HG03442 (cell line): ENCODE measurements around the gene TEKT4.
"Not testable (repeated sequence)": the region's sequence is repeated elsewhere in the genome, so short reads cannot be mapped to it uniquely, and the experiment has no call there.

Experiments
- ATAC-seq: cut with Tn5 transposase; IDR thresholded peaks from one replicate; pipeline ENCODE4 v1.9.1; 2021; ENCODE audit warnings: mild to moderate bottlenecking, moderate library complexity; ENCODE audit not compliant: unreplicated experiment

The TEKT4 gene

DNA sequence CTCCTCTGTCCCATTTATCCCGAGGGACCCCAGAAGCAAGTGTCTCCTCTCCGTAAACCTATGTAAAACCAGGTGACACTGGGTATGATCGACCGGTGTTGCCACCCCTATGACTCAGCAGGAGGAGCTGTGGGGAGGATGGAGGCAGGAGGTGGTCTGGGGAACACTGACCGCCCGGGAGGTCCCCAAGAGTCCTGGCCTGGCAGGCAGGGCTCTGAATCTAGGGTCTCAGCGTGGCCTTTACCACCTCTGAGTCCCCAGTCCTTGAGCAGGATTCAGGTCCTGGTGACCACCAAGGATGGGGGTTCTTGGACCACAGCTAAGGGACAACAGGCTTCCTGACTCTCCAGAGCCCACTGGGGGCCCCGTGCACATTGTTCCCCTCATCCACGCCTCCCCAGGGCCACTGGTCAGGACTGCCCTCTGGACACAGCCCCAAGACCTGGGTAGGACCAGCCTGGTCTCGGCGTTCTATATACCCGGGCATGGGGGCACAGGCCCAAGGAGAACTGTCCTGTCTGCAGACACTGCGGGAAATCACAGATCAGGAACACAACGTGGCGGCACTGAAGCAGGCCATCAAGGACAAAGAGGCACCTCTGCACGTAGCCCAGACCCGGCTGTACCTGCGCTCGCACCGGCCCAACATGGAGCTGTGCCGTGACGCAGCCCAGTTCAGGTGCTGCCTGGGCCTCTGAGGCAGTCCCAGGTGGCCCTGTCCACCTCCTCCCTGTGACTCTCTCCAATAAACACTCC is 4.0 kb downstream of the TEKT4 start:
- no peak for ATAC-seq

DNA sequence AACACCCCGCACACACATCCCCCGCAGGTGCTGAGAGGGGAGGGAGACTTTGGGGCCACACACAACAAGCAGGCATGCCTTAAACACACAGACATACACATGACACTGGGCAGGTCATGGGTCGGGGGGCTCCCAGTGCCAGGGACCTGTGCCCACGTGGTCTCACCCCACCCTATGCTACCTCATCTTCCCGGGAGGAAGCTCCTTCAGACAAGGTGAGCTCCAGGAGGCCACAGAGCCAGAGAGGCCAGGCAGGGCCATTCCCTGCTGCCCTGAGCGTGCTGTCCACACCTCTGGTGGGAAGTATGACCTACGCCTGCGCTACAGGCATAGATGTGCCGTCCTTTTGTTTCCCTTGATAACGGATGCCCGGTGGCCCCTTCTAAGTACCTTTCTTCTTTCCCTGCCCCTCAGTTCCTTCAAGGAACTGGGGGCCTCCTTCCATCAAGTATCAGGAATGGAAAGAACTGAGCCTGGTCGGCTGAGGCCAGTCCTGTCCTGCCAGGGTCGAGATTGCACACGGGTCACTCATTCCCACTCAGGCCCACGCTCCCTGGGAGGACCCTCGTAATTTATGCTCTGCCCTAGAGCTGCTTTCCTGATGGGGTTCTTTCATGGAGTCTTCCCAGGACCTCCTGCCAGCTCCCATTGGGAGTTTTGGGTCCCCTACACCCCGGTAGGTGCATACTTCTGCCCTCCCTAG is 4.7 kb downstream of the TEKT4 start:
- ATAC-seq, result no peak

DNA sequence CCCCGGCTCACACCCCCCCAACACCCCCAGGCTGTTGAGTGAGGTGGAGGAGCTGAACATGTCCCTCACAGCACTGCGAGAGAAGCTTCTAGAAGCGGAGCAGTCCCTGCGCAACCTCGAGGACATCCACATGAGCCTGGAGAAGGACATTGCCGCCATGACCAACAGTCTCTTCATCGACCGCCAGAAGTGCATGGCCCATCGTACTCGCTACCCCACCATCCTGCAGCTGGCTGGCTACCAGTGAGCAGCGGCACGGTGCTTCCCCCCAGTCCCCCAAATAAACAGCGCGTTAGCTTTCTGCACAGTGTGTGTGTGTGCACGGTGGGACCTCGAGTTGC is 5.3 kb downstream of the TEKT4 start:
- no peak for ATAC-seq

DNA sequence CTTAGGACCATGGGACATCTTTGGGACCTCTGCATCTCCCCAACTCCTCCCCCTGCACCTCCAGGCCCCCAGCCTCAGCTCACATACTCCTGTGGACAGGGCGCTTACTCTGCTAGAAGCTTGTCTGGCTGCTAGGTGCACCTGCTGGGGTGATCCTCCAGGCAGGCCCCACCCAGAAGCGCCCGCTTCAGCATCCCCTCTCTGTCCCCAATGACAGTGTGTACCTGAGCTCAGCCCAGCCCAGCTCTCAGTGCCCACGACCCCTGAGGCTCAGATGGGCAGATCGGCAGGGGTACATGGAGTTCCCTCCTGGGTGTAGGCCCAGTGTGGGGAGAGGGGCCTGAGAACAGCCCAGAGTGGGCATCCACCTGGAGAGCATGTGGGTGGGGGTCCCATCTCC is 5.9 kb downstream of the TEKT4 start:
- ATAC-seq, result no peak

DNA sequence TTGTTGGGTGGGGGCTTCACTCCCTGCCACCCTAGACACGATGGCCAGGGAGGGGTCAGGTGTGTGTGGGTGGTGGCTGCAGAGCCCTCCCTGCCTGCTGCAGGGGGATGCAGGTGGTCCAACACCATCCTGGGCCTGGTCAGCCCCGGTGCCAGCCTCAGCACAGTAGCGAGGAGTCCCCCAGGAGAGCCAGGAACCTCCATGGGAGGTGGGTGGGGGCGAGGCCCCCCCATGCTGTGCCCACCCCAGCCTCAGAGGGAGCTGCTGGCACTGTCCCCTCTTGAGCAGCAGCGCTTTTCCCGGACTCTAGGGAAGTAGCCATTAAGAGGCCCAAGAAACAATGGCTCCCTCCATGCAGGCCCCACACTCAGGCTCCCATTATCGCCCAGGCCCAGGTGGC is 7.3 kb downstream of the TEKT4 start:
- not testable (repeated sequence) for ATAC-seq

DNA sequence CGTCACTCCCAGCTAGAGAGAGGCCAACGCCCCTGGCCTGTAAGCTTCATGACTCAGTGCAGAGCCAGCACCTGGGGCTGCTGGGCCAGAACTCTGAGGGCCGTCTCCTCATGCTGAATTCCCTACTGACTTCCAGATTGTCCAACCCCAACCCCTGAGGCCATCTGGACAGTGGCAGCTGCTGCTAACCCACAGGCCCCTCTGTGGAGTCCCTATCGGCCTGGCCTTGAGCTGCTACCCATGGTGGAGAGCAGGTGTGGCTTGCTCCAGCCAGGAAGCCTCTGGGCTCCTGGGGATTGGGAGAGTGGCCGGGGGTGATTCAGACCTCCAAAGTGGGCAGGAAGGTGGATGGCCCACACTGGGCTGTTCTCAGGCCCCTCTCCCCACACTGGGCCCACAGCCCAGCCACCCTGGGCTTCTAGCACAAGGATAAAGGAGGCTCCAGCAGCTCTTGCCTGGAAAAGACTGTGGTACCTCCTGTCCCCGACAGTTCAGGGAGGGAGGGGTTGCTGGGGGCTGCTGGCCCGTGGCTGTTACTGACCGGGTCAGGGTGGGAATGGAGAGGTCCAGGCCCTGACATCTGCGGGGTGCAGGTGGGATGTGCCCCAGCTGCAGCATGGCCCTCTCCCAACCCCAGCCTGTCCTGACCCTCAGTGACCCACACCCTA is 8.2 kb downstream of the TEKT4 start:
- no peak for ATAC-seq

DNA sequence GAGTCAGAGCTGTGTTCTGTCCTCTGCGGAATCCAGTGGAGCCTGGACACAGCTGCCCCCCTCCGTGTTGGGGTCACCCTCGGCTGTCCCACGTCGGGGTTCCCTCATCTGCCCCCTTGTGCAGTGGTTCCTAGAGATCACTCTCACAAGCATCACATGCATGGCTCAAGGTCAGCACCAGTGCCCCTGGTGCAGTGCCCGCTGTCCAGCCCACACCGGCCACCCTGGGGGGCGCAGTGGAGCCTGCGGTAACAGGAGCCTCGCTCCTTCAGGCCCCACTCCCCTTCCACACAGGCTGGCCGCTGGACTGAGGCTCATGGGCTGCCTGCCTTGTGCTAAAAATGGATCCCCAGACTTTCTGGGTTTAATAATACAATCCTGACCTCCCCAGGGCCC is 8.8 kb downstream of the TEKT4 start:
- no peak for ATAC-seq

DNA sequence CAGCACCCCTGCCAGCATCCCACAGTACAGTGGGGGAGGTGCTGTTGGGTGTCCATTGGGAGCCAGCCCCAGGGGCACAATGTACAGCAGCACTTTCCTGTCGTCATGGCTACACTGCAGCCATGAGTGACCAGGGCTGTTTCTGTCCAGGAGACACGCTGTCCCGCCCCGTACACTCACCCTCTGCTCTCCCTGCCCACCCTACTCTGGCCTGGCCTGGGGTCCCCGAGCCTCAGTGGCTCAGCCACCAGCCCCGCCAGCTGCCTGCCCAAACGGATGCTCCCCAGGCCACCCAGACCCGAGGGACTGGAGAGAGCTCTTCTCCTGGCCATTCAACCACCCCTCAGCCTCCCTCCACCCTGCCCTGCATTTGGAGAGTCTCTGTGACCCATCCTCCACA is 9.3 kb downstream of the TEKT4 start:
- ATAC-seq, result no peak

DNA sequence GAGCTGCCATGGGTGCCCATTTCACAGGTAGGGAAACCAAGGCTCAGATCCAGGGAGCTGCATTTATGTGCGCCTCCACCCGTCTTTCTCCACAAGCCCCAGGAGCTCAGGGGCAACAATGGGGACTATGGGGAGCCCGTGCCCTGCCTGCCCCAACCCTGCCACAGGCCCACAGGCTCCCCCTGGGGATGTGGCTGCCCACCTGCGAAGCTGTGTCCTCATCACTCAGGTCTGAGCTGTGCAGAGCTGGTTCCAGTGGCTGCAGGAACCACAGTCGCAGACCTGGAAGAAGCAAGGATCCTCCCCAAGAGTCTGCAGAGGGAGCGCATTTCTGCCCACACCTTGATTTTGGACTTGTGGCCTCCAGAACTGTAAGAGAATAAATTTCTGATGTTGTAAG is 9.8 kb downstream of the TEKT4 start:
- ATAC-seq, result no peak

DNA sequence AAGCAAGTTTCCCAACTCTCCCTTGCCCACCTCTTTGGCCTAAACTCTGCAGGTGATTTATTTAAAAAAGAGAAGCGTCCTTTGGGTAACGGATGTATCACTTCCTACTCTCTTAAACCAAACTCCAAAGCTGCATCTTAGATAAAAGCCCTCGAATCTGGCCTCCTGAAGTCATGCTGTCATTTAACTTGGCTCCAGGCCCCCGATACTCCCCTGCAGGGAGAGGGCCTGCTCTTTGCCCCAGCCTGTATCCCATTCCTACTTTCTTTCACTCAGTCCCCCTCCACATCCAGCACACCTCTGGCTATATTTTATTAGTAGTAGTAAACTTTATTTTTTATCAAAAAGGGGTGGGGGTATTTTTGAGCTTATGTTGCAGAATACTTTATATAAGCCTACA is 19.0 kb downstream of the TEKT4 start:
- no peak for ATAC-seq

DNA sequence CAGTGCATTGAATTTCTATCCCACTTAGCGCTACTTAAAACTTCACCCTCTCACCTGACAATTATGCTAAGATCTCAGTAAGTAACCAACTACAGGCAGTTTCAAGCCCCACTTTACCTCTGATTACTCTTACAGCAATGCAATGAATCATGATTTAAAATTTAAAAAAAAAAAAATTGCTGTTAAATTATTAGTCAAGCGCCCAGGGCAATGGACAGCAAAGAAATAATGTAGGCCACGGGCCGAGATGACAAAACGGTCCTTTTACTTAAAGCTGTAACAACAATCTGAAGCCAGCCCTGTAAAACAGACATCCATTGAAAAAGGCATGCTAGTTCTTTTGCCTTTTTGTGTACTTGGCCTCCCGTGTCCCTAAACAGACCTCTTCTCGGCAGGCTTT is 24.0 kb downstream of the TEKT4 start:
- ATAC-seq, result not testable (repeated sequence)

DNA sequence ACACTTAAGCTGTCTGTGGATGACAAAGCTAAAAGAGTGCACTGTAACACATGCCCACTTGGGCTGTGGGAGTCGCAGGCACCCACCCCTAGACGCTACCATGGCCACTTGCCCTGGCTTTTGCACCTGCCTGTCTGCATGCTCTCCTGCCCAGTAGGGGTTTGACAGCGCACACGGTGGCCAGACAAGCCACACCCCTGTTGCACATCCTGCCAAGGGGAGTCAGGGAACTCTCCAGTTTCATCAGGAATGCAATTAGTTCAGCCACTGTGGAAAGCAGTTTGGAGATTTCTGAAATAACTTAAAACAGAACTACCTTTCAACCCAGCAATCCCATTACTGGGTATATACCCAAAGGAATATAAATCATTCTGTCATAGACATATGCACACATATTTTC is 35.7 kb downstream of the TEKT4 start:
- ATAC-seq, result not testable (repeated sequence)

DNA sequence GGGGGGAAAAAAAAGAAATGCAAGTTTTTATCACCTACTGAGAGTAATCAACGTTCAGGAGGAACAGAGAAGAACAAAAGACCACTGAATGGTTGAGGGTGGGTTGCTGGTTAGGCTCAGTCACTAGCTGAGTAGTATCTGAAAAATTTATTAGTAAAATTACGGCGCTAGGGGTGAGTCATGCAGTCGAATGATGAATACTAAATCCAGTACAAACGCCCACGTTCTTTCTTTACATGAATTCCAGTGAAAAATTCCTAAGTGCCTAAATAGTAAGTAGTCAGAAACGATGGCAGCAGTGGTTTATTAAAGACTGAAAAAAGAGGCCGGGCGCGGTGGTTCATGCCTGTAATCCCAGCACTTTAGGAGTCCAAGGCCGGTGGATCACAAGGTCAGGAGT is 52.0 kb downstream of the TEKT4 start:
- no peak for ATAC-seq

DNA sequence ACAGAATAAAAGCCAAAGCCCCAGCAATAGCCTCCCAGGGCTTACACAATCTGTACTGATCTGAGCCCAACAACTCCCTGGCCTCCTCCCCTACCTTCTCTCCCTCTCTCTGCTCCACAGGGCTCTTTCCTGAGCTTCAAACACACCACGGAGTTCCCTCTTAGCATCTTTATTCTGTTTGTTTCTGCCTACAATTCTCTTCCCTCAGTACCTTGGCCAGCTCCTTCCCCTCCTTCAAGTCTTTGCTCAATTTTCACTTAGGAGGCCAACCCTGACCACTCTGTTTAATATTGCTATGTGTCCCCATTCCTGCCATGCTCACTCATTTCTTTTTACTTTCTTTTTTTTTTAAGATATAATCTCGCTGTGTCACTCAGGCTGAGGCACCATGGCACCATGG is 53.8 kb downstream of the TEKT4 start:
- ATAC-seq, result not testable (repeated sequence)
